Breast epithelium (tissue), 3 donors: Measurements from ENCODE around the gene ACSS2.

Experiments used
- POLR2A ChIP-seq: fragments of 450-650 bp; IDR thresholded peaks from one replicate; pipeline ENCODE4 v1.6.1; 2016; ENCODE audit warnings: antibody characterized with exemption, mild to moderate bottlenecking, moderate library complexity
- POLR2AphosphoS5 ChIP-seq, 3 donors: sonication (generic); formaldehyde crosslinking; IDR thresholded peaks; one replicate each; pipeline ENCODE4 v1.6.1; 2017; ENCODE audit warnings: antibody characterized with exemption in 3 of 3
- TF ChIP-seq, protein P1 (sequence below), 3 donors: fragments of 450-650 bp; IDR thresholded peaks; one replicate each; pipeline ENCODE4 v1.5.1; 2016 to 2017; ENCODE audit warnings: antibody characterized with exemption in 3 of 3, mild to moderate bottlenecking in 3 of 3, moderate library complexity in 3 of 3

DNA sequence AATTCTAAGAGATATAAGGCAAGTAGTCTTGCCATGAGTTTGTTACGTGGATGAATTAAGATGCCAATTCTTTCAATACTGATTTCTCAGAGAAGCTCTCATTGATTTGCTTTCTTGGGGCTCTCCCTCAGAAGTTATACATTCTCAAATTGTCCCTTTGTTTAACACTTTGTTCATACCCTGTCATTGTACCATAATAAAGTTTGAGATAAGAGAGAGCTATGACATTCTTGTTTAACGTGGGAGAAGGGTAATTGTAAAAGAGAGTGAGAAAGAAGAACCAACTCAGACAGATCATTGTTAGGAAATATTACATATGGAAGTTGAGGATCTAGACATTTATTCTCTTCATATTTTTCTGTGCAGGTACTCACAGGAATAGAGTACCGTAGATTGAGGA is 19.1 kb downstream of the ACSS2 start:
- TF ChIP-seq, protein P1, sequence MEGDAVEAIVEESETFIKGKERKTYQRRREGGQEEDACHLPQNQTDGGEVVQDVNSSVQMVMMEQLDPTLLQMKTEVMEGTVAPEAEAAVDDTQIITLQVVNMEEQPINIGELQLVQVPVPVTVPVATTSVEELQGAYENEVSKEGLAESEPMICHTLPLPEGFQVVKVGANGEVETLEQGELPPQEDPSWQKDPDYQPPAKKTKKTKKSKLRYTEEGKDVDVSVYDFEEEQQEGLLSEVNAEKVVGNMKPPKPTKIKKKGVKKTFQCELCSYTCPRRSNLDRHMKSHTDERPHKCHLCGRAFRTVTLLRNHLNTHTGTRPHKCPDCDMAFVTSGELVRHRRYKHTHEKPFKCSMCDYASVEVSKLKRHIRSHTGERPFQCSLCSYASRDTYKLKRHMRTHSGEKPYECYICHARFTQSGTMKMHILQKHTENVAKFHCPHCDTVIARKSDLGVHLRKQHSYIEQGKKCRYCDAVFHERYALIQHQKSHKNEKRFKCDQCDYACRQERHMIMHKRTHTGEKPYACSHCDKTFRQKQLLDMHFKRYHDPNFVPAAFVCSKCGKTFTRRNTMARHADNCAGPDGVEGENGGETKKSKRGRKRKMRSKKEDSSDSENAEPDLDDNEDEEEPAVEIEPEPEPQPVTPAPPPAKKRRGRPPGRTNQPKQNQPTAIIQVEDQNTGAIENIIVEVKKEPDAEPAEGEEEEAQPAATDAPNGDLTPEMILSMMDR (IDR thresholded peaks at IDR 0.05), result no peak
- no peak for TF ChIP-seq POLR2AphosphoS5 (IDR thresholded peaks at IDR 0.05)
- TF ChIP-seq POLR2A, result no peak
